ENCODE data around the gene ROS1.

DNA sequence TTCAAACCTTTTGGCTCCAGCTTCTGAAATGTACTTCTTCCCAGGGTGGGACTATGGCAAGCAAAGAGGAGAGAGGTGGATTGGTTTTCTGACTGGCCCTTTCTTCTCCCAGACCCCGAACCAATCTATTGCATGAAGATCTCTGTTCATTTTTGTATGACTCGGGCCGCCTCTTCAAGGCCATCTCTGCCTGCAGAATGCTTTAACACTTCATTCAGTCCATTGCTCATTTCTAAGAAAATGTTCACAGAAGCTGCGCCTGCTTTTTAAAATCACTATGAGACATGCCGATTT is 158.7 kb downstream of the ROS1 start:
- no peak for TF ChIP-seq EZH2 (IDR thresholded peaks at IDR 0.05; ENCODE audit: borderline replicate concordance, low read length)
- TF ChIP-seq, protein P1, sequence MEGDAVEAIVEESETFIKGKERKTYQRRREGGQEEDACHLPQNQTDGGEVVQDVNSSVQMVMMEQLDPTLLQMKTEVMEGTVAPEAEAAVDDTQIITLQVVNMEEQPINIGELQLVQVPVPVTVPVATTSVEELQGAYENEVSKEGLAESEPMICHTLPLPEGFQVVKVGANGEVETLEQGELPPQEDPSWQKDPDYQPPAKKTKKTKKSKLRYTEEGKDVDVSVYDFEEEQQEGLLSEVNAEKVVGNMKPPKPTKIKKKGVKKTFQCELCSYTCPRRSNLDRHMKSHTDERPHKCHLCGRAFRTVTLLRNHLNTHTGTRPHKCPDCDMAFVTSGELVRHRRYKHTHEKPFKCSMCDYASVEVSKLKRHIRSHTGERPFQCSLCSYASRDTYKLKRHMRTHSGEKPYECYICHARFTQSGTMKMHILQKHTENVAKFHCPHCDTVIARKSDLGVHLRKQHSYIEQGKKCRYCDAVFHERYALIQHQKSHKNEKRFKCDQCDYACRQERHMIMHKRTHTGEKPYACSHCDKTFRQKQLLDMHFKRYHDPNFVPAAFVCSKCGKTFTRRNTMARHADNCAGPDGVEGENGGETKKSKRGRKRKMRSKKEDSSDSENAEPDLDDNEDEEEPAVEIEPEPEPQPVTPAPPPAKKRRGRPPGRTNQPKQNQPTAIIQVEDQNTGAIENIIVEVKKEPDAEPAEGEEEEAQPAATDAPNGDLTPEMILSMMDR (conservative IDR thresholded peaks at IDR 0.05 in 1 of 2, IDR thresholded peaks at IDR 0.05 in 1 of 2; ENCODE audit: extremely low read depth in 1 of 2, insufficient read depth in 1 of 2, low read depth in 1 of 2, low read length in 2 of 2): no peak

Data from mammary epithelial cell (primary cell).